H1 (cell line): ENCODE data around the gene PPP1R11. TPM values are rescaled to one million over a fixed set of nuclear protein-coding genes. Genes with fewer than 3 reads are reported as not detected.

ENCODE experiments used
- ASH2L ChIP-seq: fragments of 200-600, 300-600 bp; sonication (generic); IDR thresholded peaks from one replicate; pipeline ENCODE4 v1.7.1; 2017; ENCODE audit warnings: low read length
- BACH1 ChIP-seq: IDR thresholded peaks from 2 replicates; pipeline ENCODE4 v1.6.1; 2012; ENCODE audit warnings: low read length, improper control_type of control experiment
- BCL11A ChIP-seq, 2 experiments: IDR thresholded peaks; one replicate each; pipeline ENCODE4 v1.6.1; 2011; ENCODE audit warnings: low read depth in 2 of 2, low read length in 2 of 2, mild to moderate bottlenecking in 2 of 2
- BRCA1 ChIP-seq: IDR thresholded peaks from 2 replicates; pipeline ENCODE4 v1.6.1; 2012; ENCODE audit warnings: low read depth, low read length, improper control_type of control experiment
- CBX8 ChIP-seq: fragments of 300-800, 300-1000 bp; sonication (generic); IDR thresholded peaks from 2 replicates; pipeline ENCODE4 v1.7.1; 2016; ENCODE audit warnings: low read depth, low read length, borderline replicate concordance
- CHD1 ChIP-seq: IDR thresholded peaks from 2 replicates; pipeline ENCODE4 v1.6.1; 2012; ENCODE audit warnings: low read depth, low read length, improper control_type of control experiment
- CREB1 ChIP-seq: IDR thresholded peaks from 2 replicates; pipeline ENCODE4 v1.6.1; 2012; ENCODE audit warnings: inconsistent platforms
- CTBP2 ChIP-seq: IDR thresholded peaks from 2 replicates; pipeline ENCODE4 v1.7.0; 2011; ENCODE audit warnings: borderline replicate concordance, mild to moderate bottlenecking, moderate library complexity, mixed read lengths, low read length; ENCODE audit not compliant: insufficient read depth, insufficient read length
- GABPA ChIP-seq: IDR thresholded peaks from 2 replicates; pipeline ENCODE4 v1.6.1; 2011; ENCODE audit warnings: mild to moderate bottlenecking, low read length, moderate library complexity, borderline replicate concordance; ENCODE audit not compliant: insufficient read depth
- HDAC6 ChIP-seq: IDR thresholded peaks from one replicate; pipeline ENCODE4 v1.7.1; 2012; ENCODE audit warnings: low read depth, mild to moderate bottlenecking, inconsistent platforms, low read length, moderate library complexity
- JUN ChIP-seq: IDR thresholded peaks from 2 replicates; pipeline ENCODE4 v1.6.1; 2011; ENCODE audit warnings: low read depth, mild to moderate bottlenecking, improper control_type of control experiment, low read length
- KDM1A ChIP-seq: fragments of 200-600, 300-600 bp; sonication (generic); IDR thresholded peaks from 2 replicates; pipeline ENCODE4 v1.7.1; 2016; ENCODE audit warnings: mild to moderate bottlenecking, low read length, borderline replicate concordance
- KDM4A ChIP-seq: IDR thresholded peaks from one replicate; pipeline ENCODE4 v1.7.1; 2012; ENCODE audit warnings: low read depth, mild to moderate bottlenecking, moderate library complexity, low read length, inconsistent platforms; ENCODE audit not compliant: severe bottlenecking
- NRF1 ChIP-seq: IDR thresholded peaks from 2 replicates; pipeline ENCODE4 v1.6.1; 2011; ENCODE audit warnings: mild to moderate bottlenecking, low read depth, low read length, improper control_type of control experiment
- POLR2A ChIP-seq, 2 experiments: IDR thresholded peaks; 1 replicate in 1 of 2; 2 replicates in 1 of 2; pipeline ENCODE4 v1.6.1; 2011; ENCODE audit warnings: low read depth in 2 of 2, low read length in 2 of 2, mild to moderate bottlenecking in 2 of 2; ENCODE audit errors: control extremely low read depth in 1 of 2
- RAD21 ChIP-seq, 2 experiments: IDR thresholded peaks in 1 of 2; conservative IDR thresholded peaks in 1 of 2; 2 replicates each; pipeline ENCODE4 v1.6.1; 2011; ENCODE audit warnings: low read depth in 2 of 2, low read length in 2 of 2, improper control_type of control experiment in 1 of 2, inconsistent platforms in 1 of 2, mild to moderate bottlenecking in 1 of 2, moderate library complexity in 1 of 2
- RNF2 ChIP-seq: fragments of 200-900, 300-1000 bp; sonication (generic); IDR thresholded peaks from 2 replicates; pipeline ENCODE4 v1.7.1; 2016; ENCODE audit warnings: borderline replicate concordance, low read depth, mild to moderate bottlenecking, antibody characterized with exemption, low read length; ENCODE audit not compliant: poor library complexity, severe bottlenecking; ENCODE audit errors: missing control alignments
- SUZ12 ChIP-seq: fragments of 200-600 bp; sonication (generic); IDR thresholded peaks from 2 replicates; pipeline ENCODE4 v1.6.1; 2012; ENCODE audit warnings: mild to moderate bottlenecking, inconsistent platforms, low read length, moderate library complexity, mixed read lengths
- TAF1 ChIP-seq: IDR thresholded peaks from 2 replicates; pipeline ENCODE4 v1.6.1; 2011; ENCODE audit warnings: mild to moderate bottlenecking, low read depth, low read length
- TAF7 ChIP-seq: optimal IDR thresholded peaks from 2 replicates; pipeline ENCODE3; 2011; ENCODE audit warnings: low read depth, mild to moderate bottlenecking, inconsistent platforms, low read length, moderate library complexity, borderline replicate concordance
- TCF12 ChIP-seq: IDR thresholded peaks from 2 replicates; pipeline ENCODE4 v1.6.1; 2011; ENCODE audit warnings: low read depth, mild to moderate bottlenecking, low read length
- YY1 ChIP-seq: IDR thresholded peaks from 2 replicates; pipeline ENCODE4 v1.6.1; 2011; ENCODE audit warnings: low read depth, mild to moderate bottlenecking, low read length
- polyA plus RNA-seq, 7 experiments: library from polyadenylated mRNA; depleted of rRNA in 3 of 7; stranded (reverse) in 5 of 7; unstranded in 2 of 7; fragments of >200 nt in 5 of 7; fragments of 200-250 nt in 2 of 7; gene quantifications; 1 replicate in 5 of 7; 2 replicates in 1 of 7; 4 replicates in 1 of 7; pipeline versions ENCODE4 v1.2.1 to v1.2.3, GENCODE V29; 2011 to 2013; ENCODE audit warnings: missing spikeins in 2 of 7, mixed read lengths in 2 of 7
- total RNA-seq: library from RNA; stranded (reverse); fragmentation: NEBNext Ultra II Directional; extraction: Animal tissue kit (Norgen Biotek cat#: 25700); gene quantifications from 2 replicates; pipeline ENCODE4 v1.2.1, GENCODE V29; 2021
- TF ChIP-seq, protein P1 (sequence below): IDR thresholded peaks from 2 replicates; pipeline ENCODE4 v1.6.1; 2011; ENCODE audit warnings: low read length, improper control_type of control experiment

PPP1R11 gene
- total and polyA plus RNA-seq, 2 of the 8 experiments (the other 6 are each of a cell fraction or from before 2014, with no cell fraction given): 26.1 to 32.8 TPM

- no peak for TF ChIP-seq RNF2
- no peak; the same call in 1 of the 2 replicates for TF ChIP-seq BRCA1
- peak; percentile 96 for TF ChIP-seq GABPA
- TF ChIP-seq TCF12: no peak
- TF ChIP-seq BCL11A (IDR thresholded peaks at IDR 0.05; ENCODE audit: low read depth in 2 of 2, low read length in 2 of 2): no peak
- TF ChIP-seq RAD21 (IDR thresholded peaks at IDR 0.05 in 1 of 2, conservative IDR thresholded peaks at IDR 0.05 in 1 of 2; ENCODE audit: low read depth in 2 of 2, low read length in 2 of 2): no peak
- no peak for TF ChIP-seq TAF7
- TF ChIP-seq YY1: no peak
- TF ChIP-seq SUZ12: no peak
- TF ChIP-seq CBX8: no peak
- peak; percentile 93 for TF ChIP-seq CREB1
- no peak for TF ChIP-seq BACH1
- TF ChIP-seq CHD1: no peak
- TF ChIP-seq JUN: 0 out of 2 replicates have a peak, but pooled peaks have one; percentile 12
- peak; percentile 90 for TF ChIP-seq ASH2L
- TF ChIP-seq KDM4A: no peak
- no peak for TF ChIP-seq HDAC6
- TF ChIP-seq, protein P1, sequence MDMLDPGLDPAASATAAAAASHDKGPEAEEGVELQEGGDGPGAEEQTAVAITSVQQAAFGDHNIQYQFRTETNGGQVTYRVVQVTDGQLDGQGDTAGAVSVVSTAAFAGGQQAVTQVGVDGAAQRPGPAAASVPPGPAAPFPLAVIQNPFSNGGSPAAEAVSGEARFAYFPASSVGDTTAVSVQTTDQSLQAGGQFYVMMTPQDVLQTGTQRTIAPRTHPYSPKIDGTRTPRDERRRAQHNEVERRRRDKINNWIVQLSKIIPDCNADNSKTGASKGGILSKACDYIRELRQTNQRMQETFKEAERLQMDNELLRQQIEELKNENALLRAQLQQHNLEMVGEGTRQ: no peak
- TF ChIP-seq CTBP2: peak; percentile 59
- TF ChIP-seq KDM1A: no peak
- peak; percentile 85 for TF ChIP-seq TAF1
- peak; percentile 44 to 84; a peak in 2 of 3 replicates for TF ChIP-seq POLR2A (IDR thresholded peaks at IDR 0.05; ENCODE audit: control extremely low read depth in 1 of 2, low read depth in 2 of 2, low read length in 2 of 2)
- TF ChIP-seq NRF1: peak; percentile 42
These were observed at the start of gene PPP1R11 (continued) for GRCh38 chr6:30066577-30067459.
